ENCODE measurements around the gene ANO7. TPM values are rescaled to one million over a fixed set of nuclear protein-coding genes. Genes with fewer than 3 reads are reported as not detected.

Gene ANO7
- total and polyA plus RNA-seq, 8 donors = 1.3 to 2.8 (median 2.1) TPM

GRCh38 chr2:241215421-241215820, 26.9 kb downstream of the ANO7 start:
- H3K4me3 ChIP-seq = no peak overlapping the region
- H3K9me3 ChIP-seq = no peaks in the 10 kb centered on the region
- no peak for ATAC-seq
- no peak for TF ChIP-seq CTCF (IDR thresholded peaks at IDR 0.05)
- no peak overlapping the region for H3K27ac ChIP-seq
- H3K36me3 ChIP-seq = no peaks in the 10 kb centered on the region
- DNase-seq = no peak
- H3K27me3 ChIP-seq = peaks cover 0 to 13% of the 10 kb centered on the region in 2 donors
- H3K4me1 ChIP-seq = peaks cover 7 to 19% of the 10 kb centered on the region in 2 donors
- intact Hi-C loops (cut with DNase I) = no loop called here

GRCh38 chr2:241216211-241216761, 27.8 kb downstream of the ANO7 start:
- Histone ChIP-seq H3K4me1 (peaks cover 7 to 19% of the 10 kb centered on the region in 2 donors), H3K9me3 (no peaks in the 10 kb centered on the region), H3K27ac (no peak overlapping the region), H3K36me3 (no peaks in the 10 kb centered on the region), H3K4me3 (no peak overlapping the region), H3K27me3 (peaks cover 0 to 13% of the 10 kb centered on the region in 2 donors)
- TF ChIP-seq CTCF (IDR thresholded peaks at IDR 0.05) = no peak
- ATAC-seq (no peak), DNase-seq (peak in 1 of 4 donors; percentile 59)
- intact Hi-C loops (cut with DNase I) = no loop called here

GRCh38 chr2:241217320-241218031, 29.0 kb downstream of the ANO7 start:
- peak overlapping the region; percentile 72 to 76 for H3K27ac ChIP-seq
- DNase-seq (peak; percentile 66 to 90 (median 75)), ATAC-seq (peak; percentile 80)
- no peak for TF ChIP-seq CTCF (IDR thresholded peaks at IDR 0.05)
- peak overlapping the region; percentile 28 to 40 for H3K4me3 ChIP-seq
- no peaks in the 10 kb centered on the region for H3K9me3 ChIP-seq
- peaks cover 7 to 19% of the 10 kb centered on the region in 2 donors for H3K4me1 ChIP-seq
- intact Hi-C loops (cut with DNase I) = no loop called here
- H3K27me3 ChIP-seq = peaks cover 0 to 13% of the 10 kb centered on the region in 2 donors
- H3K36me3 ChIP-seq = no peaks in the 10 kb centered on the region

- H3K4me3 ChIP-seq = peak overlapping the region; percentile 50 to 54
Observed at GRCh38 chr2:241218131-241219029, 29.9 kb downstream of the ANO7 start.

More at GRCh38 chr2:241218131-241219029, 29.9 kb downstream of the ANO7 start:
- Histone ChIP-seq H3K36me3 (no peaks in the 10 kb centered on the region), H3K4me1 (peaks cover 7 to 19% of the 10 kb centered on the region in 2 donors), H3K9me3 (no peaks in the 10 kb centered on the region), H3K27ac (peak overlapping the region in 1 of 2 donors; percentile 18), H3K27me3 (peaks cover 0 to 13% of the 10 kb centered on the region in 2 donors)
- no peak for TF ChIP-seq CTCF (IDR thresholded peaks at IDR 0.05)
- DNase-seq = peak in 3 of 4 donors; percentile 48 to 89 (median 59)
- intact Hi-C loops (cut with DNase I) = no loop called here
- peak; percentile 52 for ATAC-seq

Data from left lung (tissue), 10 donors.